Smooth muscle cell (in vitro differentiated cells): ENCODE measurements around the gene COL3A1. TPM values are rescaled to one million over a fixed set of nuclear protein-coding genes. Genes with fewer than 3 reads are reported as not detected.
A peak's percentile ranks its signal among the peaks of the same experiment; 100 is the strongest.

Experiments used
- DNase-seq: peaks from one replicate; lab custom pipeline; 2025; ENCODE audit not compliant: unreplicated experiment; lab: John Stamatoyannopoulos, UW
- H2AFZ ChIP-seq: fragments of 200-600 bp; sonication (generic); 2 replicates; pipeline ENCODE4 v1.6.0; 2016; ENCODE audit warnings: antibody characterized with exemption, low read depth, mild to moderate bottlenecking
- H3F3A ChIP-seq: fragments of 200-600 bp; sonication (generic); 2 replicates; pipeline ENCODE4 v1.6.0; 2017; ENCODE audit warnings: antibody characterized with exemption, low read depth
- H3K27ac ChIP-seq: fragments of 200-600 bp; sonication (generic); 2 replicates; pipeline ENCODE4 v1.5.1; 2016; ENCODE audit warnings: low read depth, mild to moderate bottlenecking
- H3K27me3 ChIP-seq: fragments of 200-600 bp; sonication (generic); 2 replicates; pipeline ENCODE4 v1.6.1; 2016; ENCODE audit warnings: low read depth, mild to moderate bottlenecking
- H3K36me3 ChIP-seq: fragments of 200-600 bp; sonication (generic); 2 replicates; pipeline ENCODE4 v1.5.1; 2016; ENCODE audit warnings: low read depth
- H3K4me1 ChIP-seq: fragments of 200-600 bp; sonication (generic); 2 replicates; pipeline ENCODE4 v1.5.1; 2016; ENCODE audit warnings: low read depth
- H3K4me2 ChIP-seq: fragments of 200-600 bp; sonication (generic); 2 replicates; pipeline ENCODE4 v1.6.0; 2016; ENCODE audit warnings: mild to moderate bottlenecking
- H3K4me3 ChIP-seq: fragments of 200-600 bp; sonication (generic); 2 replicates; pipeline ENCODE4 v1.5.1; 2016; ENCODE audit warnings: mild to moderate bottlenecking
- H3K79me2 ChIP-seq: fragments of 200-600 bp; sonication (generic); 2 replicates; pipeline ENCODE4 v1.6.0; 2016; ENCODE audit warnings: low read depth, mild to moderate bottlenecking
- H3K9ac ChIP-seq: fragments of 200-600 bp; sonication (generic); 2 replicates; pipeline ENCODE4 v1.6.0; 2016; ENCODE audit warnings: low read depth
- H3K9me3 ChIP-seq: fragments of 200-600 bp; sonication (generic); replicated peaks from 2 replicates; pipeline ENCODE4 v1.5.1; 2016; ENCODE audit warnings: low read depth
- H4K20me1 ChIP-seq: fragments of 200-600 bp; sonication (generic); 2 replicates; pipeline ENCODE4 v1.6.0; 2016; ENCODE audit warnings: low read depth
- CTCF ChIP-seq: fragments of 200-600 bp; sonication (generic); IDR thresholded peaks from 2 replicates; pipeline ENCODE4 v1.5.1; 2017; ENCODE audit warnings: borderline replicate concordance, mild to moderate bottlenecking, antibody characterized with exemption; ENCODE audit not compliant: insufficient read depth, poor library complexity, severe bottlenecking
- WGBS: methylation state at CpG from one replicate; pipeline ENCODE4 v1.1.7; 2016; ENCODE audit warnings: low lambda C conversion rate; 5-methylcytosine and 5-hydroxymethylcytosine counted together
- polyA plus RNA-seq: library from polyadenylated mRNA; unstranded; fragments of >200 nt; fragmentation: Nextera tagmentation; extraction: Ambion mirVana; gene quantifications from 2 replicates; pipeline ENCODE4 v1.2.1, GENCODE V29; 2016
- total RNA-seq: library from RNA; depleted of rRNA; stranded (reverse); fragments of >200 nt; gene quantifications from 2 replicates; pipeline ENCODE4 v1.2.3, GENCODE V29; 2014

Gene COL3A1
- total and polyA plus RNA-seq, 2 experiments from 2014 or later = 10,359 to 11,807 TPM

GRCh38 chr2:188984065-188984491 lies 9.9 kb downstream of the COL3A1 start:
- H3K9ac ChIP-seq = peak overlapping the region; percentile 93
- peak overlapping the region; percentile 91 for H3K4me3 ChIP-seq
- H3F3A ChIP-seq = peaks cover 72% of the 10 kb centered on the region
- no peaks in the 10 kb centered on the region for H3K9me3 ChIP-seq
- peaks cover 70% of the 10 kb centered on the region for H3K4me1 ChIP-seq
- H3K36me3 ChIP-seq = peaks cover 23% of the 10 kb centered on the region
- TF ChIP-seq CTCF = peak; percentile 48
- peak overlapping the region; percentile 92 for H3K4me2 ChIP-seq
- no peak for DNase-seq
- no peak overlapping the region for H2AFZ ChIP-seq
- H4K20me1 ChIP-seq = peaks cover 22% of the 10 kb centered on the region
- H3K27me3 ChIP-seq = no peaks in the 10 kb centered on the region
- peaks cover 99% of the 10 kb centered on the region for H3K79me2 ChIP-seq
- H3K27ac ChIP-seq = peak overlapping the region; percentile 98

GRCh38 chr2:188984680-188985079 lies 10.5 kb downstream of the COL3A1 start:
- Histone ChIP-seq H3K4me3 (peak overlapping the region; percentile 91), H3K36me3 (peaks cover 28% of the 10 kb centered on the region), H3K9me3 (no peaks in the 10 kb centered on the region), H2AFZ (no peak overlapping the region), H3K9ac (peak overlapping the region; percentile 93), H3K79me2 (peaks cover 99% of the 10 kb centered on the region), H3K4me2 (peak overlapping the region; percentile 92), H3K27me3 (no peaks in the 10 kb centered on the region), H3K4me1 (peaks cover 70% of the 10 kb centered on the region), H3K27ac (peak overlapping the region; percentile 98), H3F3A (peaks cover 74% of the 10 kb centered on the region), H4K20me1 (peaks cover 27% of the 10 kb centered on the region)
- no peak for TF ChIP-seq CTCF
- DNase-seq = no peak
- 4% methylated on average over 5 of the region's 5 CpGs for WGBS

- H3K4me1 ChIP-seq = peaks cover 61% of the 10 kb centered on the region
Measured at GRCh38 chr2:188986839-188987238, 12.7 kb downstream of the COL3A1 start.

More at GRCh38 chr2:188986839-188987238, 12.7 kb downstream of the COL3A1 start:
- no peak for TF ChIP-seq CTCF
- WGBS = 8% methylated on average over 4 of the region's 4 CpGs
- Histone ChIP-seq H3K27me3 (no peaks in the 10 kb centered on the region), H3K27ac (peak overlapping the region; percentile 98), H3K9ac (peak overlapping the region; percentile 83), H3K79me2 (peaks cover 99% of the 10 kb centered on the region), H4K20me1 (peaks cover 38% of the 10 kb centered on the region), H2AFZ (no peak overlapping the region), H3F3A (peaks cover 89% of the 10 kb centered on the region), H3K9me3 (no peaks in the 10 kb centered on the region), H3K4me2 (peak overlapping the region; percentile 92), H3K4me3 (peak overlapping the region; percentile 91), H3K36me3 (peaks cover 49% of the 10 kb centered on the region)
- no peak for DNase-seq
